Activated CD4-positive, alpha-beta T cell treated with anti-CD3 and anti-CD28 coated beads, Interleukin-2, amount 10 ng/mL, durations not matched to agents 24 days and 14 days (primary cell): ENCODE data around the gene ANO1. TPM values are rescaled to one million over a fixed set of nuclear protein-coding genes. Genes with fewer than 3 reads are reported as not detected.

Experiments used
- DNase-seq: peaks from one replicate; pipeline ENCODE4 v3.0.0; 2022
- H3K27ac Mint-ChIP-seq: one replicate; pipeline ENCODE4 v1.8.0; 2022; ENCODE audit warnings: mild to moderate bottlenecking, mixed read lengths
- H3K27me3 Mint-ChIP-seq: one replicate; pipeline ENCODE4 v1.8.0; 2022; ENCODE audit warnings: mixed read lengths
- H3K36me3 Mint-ChIP-seq: one replicate; pipeline ENCODE4 v1.8.0; 2022; ENCODE audit warnings: low read depth, mild to moderate bottlenecking, mixed read lengths
- H3K4me1 Mint-ChIP-seq: one replicate; pipeline ENCODE4 v1.8.0; 2021; ENCODE audit warnings: mixed read lengths
- H3K4me3 Mint-ChIP-seq: one replicate; pipeline ENCODE4 v1.8.0; 2022; ENCODE audit warnings: mild to moderate bottlenecking, moderate library complexity, mixed read lengths
- H3K9me3 Mint-ChIP-seq: one replicate; pipeline ENCODE4 v1.8.0; 2021; ENCODE audit warnings: mixed read lengths
- intact Hi-C: fragments of 100-400 bp; cut with micrococcal nuclease; formaldehyde crosslinking; loops from one replicate; pipeline ENCODE4 v1.15.1; 2023
- total RNA-seq: library from RNA; stranded (reverse); gene quantifications from 2 replicates; pipeline ENCODE4 v1.2.3, GENCODE V29; 2022

The ANO1 gene
- total RNA-seq, 1 donor from 2014 or later: not detected

DNA sequence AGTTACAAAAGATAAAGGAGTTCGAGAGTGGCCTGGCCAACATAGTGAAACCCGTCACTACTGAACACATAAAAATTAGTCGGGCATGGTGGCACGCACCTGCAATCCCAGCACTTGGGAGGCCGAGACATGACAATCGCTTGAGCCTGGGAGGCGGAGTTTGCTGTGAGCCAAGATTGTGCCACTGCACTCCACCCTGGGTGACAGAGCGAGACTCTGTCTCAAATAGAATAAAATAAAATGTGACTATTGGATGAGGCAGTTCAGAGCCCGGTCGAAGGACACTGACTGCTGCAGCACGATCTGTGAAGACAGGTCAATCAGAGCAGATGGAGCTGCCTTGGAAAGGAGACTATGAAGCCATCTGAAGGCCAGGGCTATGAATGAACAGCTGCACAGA lies 37.7 kb upstream of the ANO1 start:
- Mint-ChIP-seq H3K27ac (no peak overlapping the region), H3K4me3 (no peak overlapping the region), H3K4me1 (no peaks in the 10 kb centered on the region), H3K36me3 (no peaks in the 10 kb centered on the region), H3K27me3 (peaks cover 5% of the 10 kb centered on the region), H3K9me3 (peaks cover 23% of the 10 kb centered on the region)
- DNase-seq: no peak
- intact Hi-C loops: no loop called here

DNA sequence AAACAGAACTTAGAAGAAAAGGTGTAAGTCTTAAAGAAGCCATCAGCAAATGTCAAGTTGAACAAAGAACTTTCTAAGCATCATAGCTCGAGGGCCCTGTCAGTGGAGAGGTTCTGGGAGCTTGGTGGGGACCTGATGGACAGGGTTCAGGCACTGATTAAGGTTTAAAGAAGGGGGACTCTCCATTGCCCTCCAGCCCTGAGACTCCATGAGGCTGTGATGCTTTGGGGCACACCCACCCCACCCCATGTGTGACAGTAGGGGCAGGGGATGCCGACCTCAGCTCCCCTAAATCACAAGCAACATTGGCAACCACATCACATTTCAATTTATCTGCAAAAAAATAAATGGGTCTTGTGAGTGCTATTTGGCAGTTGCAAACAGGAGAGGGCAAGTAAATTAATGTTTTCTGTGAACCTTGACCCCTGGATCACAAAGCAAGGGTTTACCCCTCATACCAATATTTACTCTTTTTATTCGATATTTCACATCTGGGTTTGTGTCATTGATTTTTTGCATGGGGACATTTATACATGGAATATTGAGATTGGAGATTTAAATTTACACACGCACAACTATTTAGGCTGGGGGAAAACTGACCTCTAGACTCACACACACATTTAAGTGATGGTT lies 37.1 kb upstream of the ANO1 start:
- Mint-ChIP-seq H3K9me3 (peaks cover 23% of the 10 kb centered on the region), H3K36me3 (no peaks in the 10 kb centered on the region), H3K4me1 (no peaks in the 10 kb centered on the region), H3K4me3 (no peak overlapping the region), H3K27ac (no peak overlapping the region), H3K27me3 (peaks cover 9% of the 10 kb centered on the region)
- DNase-seq: no peak
- intact Hi-C loops: no loop called here

DNA sequence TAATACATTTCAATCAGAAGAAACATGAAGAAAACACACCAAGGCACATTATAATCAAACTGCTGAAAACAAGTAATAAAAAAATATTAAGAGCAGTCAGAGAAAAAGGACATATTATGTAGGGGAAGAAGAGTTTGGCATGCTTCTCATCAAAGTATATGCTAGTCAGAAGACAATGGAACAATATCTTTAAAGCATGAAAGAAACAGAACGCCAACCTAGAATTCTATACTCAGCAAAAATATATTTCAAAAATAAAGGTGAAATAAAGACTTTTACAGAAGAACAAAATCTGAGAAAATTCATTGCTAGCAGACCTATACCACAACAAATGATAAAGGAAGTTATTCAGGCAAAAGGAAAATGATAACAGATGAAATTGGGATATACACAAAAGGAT lies 34.6 kb upstream of the ANO1 start:
- Mint-ChIP-seq H3K36me3 (no peaks in the 10 kb centered on the region), H3K27ac (no peak overlapping the region), H3K4me1 (no peaks in the 10 kb centered on the region), H3K27me3 (peaks cover 9% of the 10 kb centered on the region), H3K4me3 (no peak overlapping the region), H3K9me3 (peaks cover 15% of the 10 kb centered on the region)
- intact Hi-C loops: no loop called here
- DNase-seq: no peak

DNA sequence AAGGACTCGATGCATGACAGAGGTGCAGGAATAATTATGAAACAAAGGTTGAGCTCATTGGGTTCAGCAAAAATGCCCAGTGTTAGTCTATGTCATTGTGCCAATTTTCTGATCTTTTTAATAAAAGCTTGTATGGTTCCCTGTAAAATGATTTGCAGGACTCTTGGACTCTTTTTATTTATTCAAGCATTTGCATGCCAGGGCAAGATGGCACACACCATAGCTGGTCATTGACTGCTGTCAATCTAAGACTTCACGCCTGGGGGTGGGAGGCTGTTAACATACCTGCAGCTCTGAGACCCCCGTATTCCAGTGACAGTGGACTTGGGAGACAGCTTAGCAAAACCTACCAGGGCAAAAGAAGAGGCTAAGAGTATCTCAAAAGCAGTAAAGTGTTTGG lies 32.0 kb upstream of the ANO1 start:
- Mint-ChIP-seq H3K27ac (no peak overlapping the region), H3K36me3 (no peaks in the 10 kb centered on the region), H3K27me3 (peaks cover 12% of the 10 kb centered on the region), H3K4me3 (no peak overlapping the region), H3K9me3 (peaks cover 8% of the 10 kb centered on the region), H3K4me1 (no peaks in the 10 kb centered on the region)
- intact Hi-C loops: no loop called here
- DNase-seq: no peak

DNA sequence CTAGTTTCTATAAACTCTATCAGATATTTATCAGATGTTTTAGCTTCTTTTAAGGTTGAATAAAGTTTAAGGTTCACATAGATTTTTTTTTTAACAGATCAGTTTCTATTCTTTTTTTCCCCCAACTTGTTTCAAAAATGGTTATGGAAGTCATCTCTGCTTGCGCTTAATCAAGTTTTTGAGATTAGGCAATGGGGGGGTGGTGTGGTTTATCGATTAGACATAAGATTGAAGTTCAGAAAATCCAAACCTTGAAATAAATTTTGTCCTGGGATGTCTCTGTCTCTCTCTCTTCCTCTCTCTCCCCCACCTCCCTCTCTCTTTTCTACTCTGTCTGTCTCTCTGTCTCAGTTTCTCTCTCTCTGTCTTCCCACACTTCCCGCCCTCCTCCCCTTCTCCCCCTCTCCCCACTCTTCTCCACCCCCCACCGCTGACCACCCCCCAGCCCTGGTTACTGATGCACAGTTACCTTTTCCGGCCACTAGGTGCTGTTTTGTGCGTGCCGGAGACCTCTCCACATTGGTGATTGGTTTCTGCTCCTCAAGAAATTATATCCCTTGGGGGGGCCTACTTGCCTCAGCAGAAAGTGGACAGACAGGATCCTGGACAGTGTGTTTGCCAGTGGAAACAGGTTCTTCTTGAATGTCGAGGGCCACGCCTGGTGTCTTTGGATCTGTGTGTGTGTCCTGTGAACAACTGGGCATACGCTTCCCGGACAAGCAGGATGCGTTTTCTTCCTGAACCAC lies 29.7 kb upstream of the ANO1 start:
- Mint-ChIP-seq H3K4me1 (no peaks in the 10 kb centered on the region), H3K27me3 (peaks cover 18% of the 10 kb centered on the region), H3K9me3 (no peaks in the 10 kb centered on the region)

DNA sequence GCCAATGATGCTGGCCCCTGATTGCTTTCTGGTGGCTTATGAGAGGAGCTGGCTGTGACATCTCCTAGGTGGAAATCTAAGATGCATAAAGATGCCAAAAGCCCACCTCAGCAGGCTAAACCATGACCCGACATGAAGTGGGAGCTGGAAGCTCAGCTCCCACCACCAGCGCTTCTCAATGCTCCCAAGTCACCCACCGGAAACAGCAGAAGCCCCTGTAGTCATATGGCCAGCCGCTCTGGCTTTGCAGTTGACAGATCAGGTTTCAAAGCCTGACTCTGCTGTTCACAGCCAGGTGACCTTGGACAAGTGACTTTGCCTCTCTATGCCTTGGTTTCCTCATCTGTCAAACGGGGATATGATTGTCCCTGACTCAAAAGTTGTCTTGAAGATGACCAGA lies 29.1 kb upstream of the ANO1 start:
- peaks cover 20% of the 10 kb centered on the region for H3K27me3 Mint-ChIP-seq
- no peaks in the 10 kb centered on the region for H3K36me3 Mint-ChIP-seq
- no peak overlapping the region for H3K4me3 Mint-ChIP-seq
- H3K27ac Mint-ChIP-seq: no peak overlapping the region
- intact Hi-C loops: no loop called here
- H3K9me3 Mint-ChIP-seq: no peaks in the 10 kb centered on the region
- no peaks in the 10 kb centered on the region for H3K4me1 Mint-ChIP-seq
- no peak for DNase-seq

More for the DNA sequence above, 29.7 kb upstream of the ANO1 start:
- Mint-ChIP-seq H3K36me3 (no peaks in the 10 kb centered on the region), H3K27ac (no peak overlapping the region), H3K4me3 (no peak overlapping the region)
- no peak for DNase-seq
- intact Hi-C loops: no loop called here

DNA sequence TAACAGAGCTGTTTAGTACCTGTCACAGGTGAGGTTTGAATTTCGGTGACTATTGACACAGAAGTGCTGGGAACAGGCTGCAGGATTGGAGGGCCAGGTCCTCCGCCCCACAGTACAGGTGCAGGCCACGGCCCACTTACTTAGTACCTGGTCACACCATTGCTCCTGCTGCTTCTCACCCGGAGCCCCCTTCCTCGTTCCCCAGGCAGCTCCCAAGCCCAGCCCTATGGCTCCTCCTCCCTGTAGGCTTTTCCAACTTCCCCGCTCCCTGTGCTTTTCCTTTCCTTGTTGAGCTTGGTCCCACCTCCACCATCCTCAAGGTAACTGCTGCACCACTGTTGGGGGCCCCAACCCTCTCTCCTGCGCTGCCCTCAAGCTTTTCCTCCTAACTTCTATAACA lies 27.9 kb upstream of the ANO1 start:
- Mint-ChIP-seq H3K27me3 (peaks cover 21% of the 10 kb centered on the region), H3K36me3 (no peaks in the 10 kb centered on the region), H3K9me3 (no peaks in the 10 kb centered on the region), H3K4me1 (no peaks in the 10 kb centered on the region), H3K27ac (no peak overlapping the region), H3K4me3 (no peak overlapping the region)
- intact Hi-C loops: no loop called here
- no peak for DNase-seq

DNA sequence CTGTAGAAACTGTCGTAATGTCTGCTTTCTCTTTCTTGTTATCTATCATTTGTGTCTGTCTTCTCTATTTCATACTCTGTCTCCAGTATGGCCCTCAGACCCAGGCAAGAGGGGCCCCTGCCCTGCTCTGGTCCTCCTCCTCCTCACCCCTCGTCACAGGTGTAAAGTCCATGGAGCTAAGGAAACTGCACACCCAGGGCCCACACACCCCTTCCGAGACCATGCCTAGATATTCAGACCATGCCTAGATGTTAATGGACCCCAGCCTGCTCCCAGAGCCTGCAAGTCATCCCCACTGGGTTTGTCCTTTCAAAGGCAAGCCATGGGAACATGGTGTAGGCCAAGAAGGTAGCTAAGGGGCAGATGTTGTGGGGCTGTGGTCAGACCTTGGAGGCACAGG lies 24.1 kb upstream of the ANO1 start:
- Mint-ChIP-seq H3K27me3 (peaks cover 26% of the 10 kb centered on the region), H3K9me3 (peaks cover 5% of the 10 kb centered on the region), H3K36me3 (no peaks in the 10 kb centered on the region), H3K4me1 (no peaks in the 10 kb centered on the region), H3K27ac (no peak overlapping the region), H3K4me3 (no peak overlapping the region)
- intact Hi-C loops: no loop called here
- DNase-seq: no peak

DNA sequence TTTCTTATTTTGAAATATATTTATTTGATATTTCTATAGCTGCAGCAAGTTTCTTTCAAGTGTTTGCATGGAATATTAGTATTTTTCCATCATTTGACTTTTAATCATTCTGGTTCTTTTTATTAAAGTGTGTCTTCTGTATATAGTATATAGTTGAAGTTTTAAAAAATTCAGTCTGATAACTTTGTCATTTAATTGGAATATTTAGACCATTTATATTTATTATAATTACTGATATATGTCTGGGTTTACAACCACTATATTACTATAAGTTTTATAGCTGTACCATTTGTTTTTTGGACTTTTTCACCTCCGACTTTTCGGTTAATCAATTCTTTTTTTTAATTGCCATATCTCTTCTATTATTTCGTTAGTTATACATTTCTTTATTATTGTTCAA lies 22.7 kb upstream of the ANO1 start:
- no peaks in the 10 kb centered on the region for H3K36me3 Mint-ChIP-seq

DNA sequence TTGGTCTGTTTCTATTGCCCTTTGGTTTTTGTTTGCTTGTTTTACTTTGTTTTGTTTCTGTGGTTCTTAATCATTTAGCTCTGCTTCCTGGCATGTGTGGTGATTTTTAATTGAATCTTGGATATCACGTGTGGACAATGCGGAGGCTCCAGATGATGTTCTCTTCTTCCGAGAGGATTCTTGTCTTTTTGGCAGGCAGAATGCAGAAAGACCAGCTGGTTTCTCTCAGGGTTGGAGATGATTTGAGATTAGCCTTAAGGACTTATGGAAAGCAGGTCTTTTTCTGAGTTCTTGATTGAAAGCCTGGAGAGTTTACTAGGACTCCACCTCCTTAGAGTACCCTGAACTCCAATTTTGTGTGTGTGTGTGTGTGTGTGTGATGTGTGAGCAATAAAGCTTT lies 21.0 kb upstream of the ANO1 start:
- Mint-ChIP-seq H3K36me3 (no peaks in the 10 kb centered on the region), H3K9me3 (peaks cover 5% of the 10 kb centered on the region), H3K4me3 (no peak overlapping the region), H3K4me1 (no peaks in the 10 kb centered on the region), H3K27me3 (peaks cover 19% of the 10 kb centered on the region), H3K27ac (no peak overlapping the region)
- intact Hi-C loops: no loop called here
- no peak for DNase-seq

More for the DNA sequence above, 22.7 kb upstream of the ANO1 start:
- no peak overlapping the region for H3K27ac Mint-ChIP-seq
- peaks cover 5% of the 10 kb centered on the region for H3K9me3 Mint-ChIP-seq
- no peak overlapping the region for H3K4me3 Mint-ChIP-seq
- peaks cover 22% of the 10 kb centered on the region for H3K27me3 Mint-ChIP-seq
- H3K4me1 Mint-ChIP-seq: no peaks in the 10 kb centered on the region
- intact Hi-C loops: no loop called here
- no peak for DNase-seq

DNA sequence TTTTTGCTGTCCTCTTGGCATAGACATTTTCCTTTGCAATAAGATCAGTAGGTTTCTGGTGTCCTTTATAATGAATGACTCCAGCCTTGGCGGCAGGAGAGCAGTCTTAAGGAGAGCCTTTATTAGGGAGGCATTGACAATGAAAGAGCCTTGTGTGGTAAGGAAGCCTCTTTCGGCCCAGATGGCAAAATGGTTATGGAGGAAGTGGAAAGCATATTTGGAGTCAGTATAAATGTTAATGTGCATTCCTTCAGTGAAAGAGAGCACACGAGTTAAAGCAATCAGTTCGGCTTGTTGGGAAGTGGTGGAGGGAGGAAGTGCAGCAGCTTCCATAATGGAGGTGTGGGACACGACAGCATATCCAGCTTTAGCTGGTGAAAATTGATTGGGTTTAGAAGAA lies 18.1 kb upstream of the ANO1 start:
- H3K36me3 Mint-ChIP-seq: no peaks in the 10 kb centered on the region
- no peak for DNase-seq
- H3K4me3 Mint-ChIP-seq: no peak overlapping the region
- intact Hi-C loops: no loop called here
- peaks cover 5% of the 10 kb centered on the region for H3K9me3 Mint-ChIP-seq
- H3K4me1 Mint-ChIP-seq: no peaks in the 10 kb centered on the region
- H3K27ac Mint-ChIP-seq: no peak overlapping the region
- peaks cover 9% of the 10 kb centered on the region for H3K27me3 Mint-ChIP-seq

DNA sequence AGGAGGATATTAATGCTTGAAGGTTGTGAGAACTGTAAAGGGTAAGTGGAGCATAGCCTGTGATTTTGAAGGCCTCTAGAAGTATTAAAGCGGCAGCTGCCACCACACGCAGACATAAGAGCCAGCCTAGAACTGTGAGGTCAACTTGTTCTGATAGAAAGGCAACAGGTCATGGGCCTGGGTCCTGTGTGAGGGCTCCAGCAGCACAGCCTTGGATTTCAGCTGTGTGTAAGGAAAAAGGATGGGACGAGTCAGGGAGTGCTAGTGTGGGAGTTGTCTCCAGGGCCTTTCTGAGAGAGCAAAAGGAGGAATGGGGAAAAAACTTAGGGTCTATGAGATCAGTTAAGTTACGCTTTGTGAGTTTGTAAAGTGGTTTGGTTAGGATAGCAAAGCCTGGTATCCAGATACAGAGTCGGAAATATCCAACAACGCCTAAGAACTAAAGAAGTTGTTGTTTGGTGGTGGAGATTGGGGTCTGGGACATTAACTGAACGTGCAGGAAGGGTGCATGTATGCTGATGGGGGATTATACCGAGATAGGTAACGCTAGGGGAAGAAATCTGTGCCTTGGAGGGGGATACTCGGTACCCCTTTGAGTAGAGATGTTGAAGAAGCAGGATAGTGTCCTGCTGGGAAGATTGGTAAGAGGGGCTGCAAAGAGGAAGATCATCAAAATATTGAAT lies 17.4 kb upstream of the ANO1 start:
- Mint-ChIP-seq H3K27ac (no peak overlapping the region), H3K36me3 (no peaks in the 10 kb centered on the region), H3K27me3 (peaks cover 10% of the 10 kb centered on the region), H3K4me1 (no peaks in the 10 kb centered on the region), H3K4me3 (no peak overlapping the region), H3K9me3 (peaks cover 5% of the 10 kb centered on the region)
- no peak for DNase-seq
- intact Hi-C loops: no loop called here

DNA sequence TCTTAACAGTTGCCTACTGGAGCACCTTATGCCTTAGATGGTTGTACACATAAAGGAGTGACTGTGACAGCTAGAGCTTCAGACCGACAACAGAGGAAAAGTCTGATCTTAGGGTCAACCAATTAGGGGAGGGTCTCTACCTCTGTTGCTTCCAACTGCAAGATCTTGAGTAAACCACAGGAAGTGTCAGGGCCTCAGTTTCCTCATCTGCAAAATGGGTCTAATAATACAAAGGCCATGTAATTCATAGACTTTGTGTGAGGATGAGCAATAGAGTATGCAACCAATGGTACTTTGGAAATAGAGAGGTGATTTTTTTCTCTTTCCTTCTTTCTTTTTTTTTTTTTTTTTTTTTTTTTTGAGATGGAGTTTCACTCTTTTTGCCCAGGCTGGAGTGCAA lies 16.4 kb upstream of the ANO1 start:
- intact Hi-C loops: no loop called here
- Mint-ChIP-seq H3K4me1 (no peaks in the 10 kb centered on the region), H3K4me3 (no peak overlapping the region), H3K27me3 (peaks cover 6% of the 10 kb centered on the region), H3K27ac (no peak overlapping the region), H3K36me3 (no peaks in the 10 kb centered on the region), H3K9me3 (peaks cover 4% of the 10 kb centered on the region)
- no peak for DNase-seq

DNA sequence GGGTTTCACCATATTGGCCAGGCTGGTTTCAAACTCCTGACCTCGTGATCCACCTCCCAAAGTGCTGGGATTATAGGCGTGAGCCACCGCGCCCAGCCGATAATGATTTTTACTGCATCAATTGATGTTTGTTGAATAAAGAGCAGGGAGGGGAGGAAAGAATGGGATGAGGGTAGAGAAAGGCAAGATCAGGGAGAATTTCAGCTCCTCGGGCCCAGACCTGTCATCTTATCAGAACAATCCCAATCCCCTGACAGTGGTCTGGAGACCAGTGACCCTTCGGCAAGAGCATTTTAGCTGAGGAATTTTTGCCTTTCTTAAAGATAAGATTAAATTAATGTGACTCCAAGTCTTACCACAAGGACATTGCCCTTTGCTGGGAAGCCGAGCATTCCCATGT lies 15.0 kb upstream of the ANO1 start:
- intact Hi-C loops: no loop called here
- Mint-ChIP-seq H3K27ac (no peak overlapping the region), H3K9me3 (no peaks in the 10 kb centered on the region), H3K36me3 (no peaks in the 10 kb centered on the region), H3K27me3 (peaks cover 4% of the 10 kb centered on the region), H3K4me3 (no peak overlapping the region), H3K4me1 (no peaks in the 10 kb centered on the region)
- DNase-seq: no peak
